GM12874 (cell line): Measurements from ENCODE around the gene ADARB2.

Experiments used
- TF ChIP-seq, protein P1 (sequence below): IDR thresholded peaks from 2 replicates; pipeline ENCODE4 v1.5.1; 2011; ENCODE audit warnings: low read depth, mild to moderate bottlenecking, control low read depth, low read length, moderate library complexity; ENCODE audit not compliant: insufficient read depth

The ADARB2 gene

DNA sequence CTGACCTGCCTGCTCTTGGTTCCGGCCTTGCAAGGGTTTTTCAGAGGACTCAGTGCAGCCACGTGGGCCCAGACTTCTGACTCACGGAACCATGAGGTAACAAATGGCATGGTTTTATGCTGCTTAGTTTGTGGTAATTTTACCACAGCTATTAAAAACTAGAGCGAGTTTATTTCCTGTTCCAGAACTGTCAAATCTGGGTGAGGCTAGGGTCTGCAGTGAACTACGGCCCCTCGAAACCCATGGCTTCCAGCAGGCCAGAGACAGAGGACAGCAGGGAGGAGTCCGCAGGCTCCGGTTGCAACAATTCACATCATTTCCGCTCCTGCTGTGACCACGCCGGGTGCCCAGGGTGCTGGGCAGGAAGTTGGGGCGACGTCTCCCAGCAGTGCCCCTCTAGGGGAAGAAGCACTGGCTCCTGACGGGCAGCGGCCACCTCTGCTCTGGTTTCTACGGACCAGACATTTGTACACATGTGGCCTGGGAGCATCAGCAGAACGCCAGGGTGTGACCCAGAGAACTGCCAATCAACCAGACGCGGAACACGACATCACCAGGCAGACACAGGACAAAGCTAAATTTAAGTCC, 74.8 kb downstream of the ADARB2 start:
- TF ChIP-seq, protein P1, sequence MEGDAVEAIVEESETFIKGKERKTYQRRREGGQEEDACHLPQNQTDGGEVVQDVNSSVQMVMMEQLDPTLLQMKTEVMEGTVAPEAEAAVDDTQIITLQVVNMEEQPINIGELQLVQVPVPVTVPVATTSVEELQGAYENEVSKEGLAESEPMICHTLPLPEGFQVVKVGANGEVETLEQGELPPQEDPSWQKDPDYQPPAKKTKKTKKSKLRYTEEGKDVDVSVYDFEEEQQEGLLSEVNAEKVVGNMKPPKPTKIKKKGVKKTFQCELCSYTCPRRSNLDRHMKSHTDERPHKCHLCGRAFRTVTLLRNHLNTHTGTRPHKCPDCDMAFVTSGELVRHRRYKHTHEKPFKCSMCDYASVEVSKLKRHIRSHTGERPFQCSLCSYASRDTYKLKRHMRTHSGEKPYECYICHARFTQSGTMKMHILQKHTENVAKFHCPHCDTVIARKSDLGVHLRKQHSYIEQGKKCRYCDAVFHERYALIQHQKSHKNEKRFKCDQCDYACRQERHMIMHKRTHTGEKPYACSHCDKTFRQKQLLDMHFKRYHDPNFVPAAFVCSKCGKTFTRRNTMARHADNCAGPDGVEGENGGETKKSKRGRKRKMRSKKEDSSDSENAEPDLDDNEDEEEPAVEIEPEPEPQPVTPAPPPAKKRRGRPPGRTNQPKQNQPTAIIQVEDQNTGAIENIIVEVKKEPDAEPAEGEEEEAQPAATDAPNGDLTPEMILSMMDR, result no peak

DNA sequence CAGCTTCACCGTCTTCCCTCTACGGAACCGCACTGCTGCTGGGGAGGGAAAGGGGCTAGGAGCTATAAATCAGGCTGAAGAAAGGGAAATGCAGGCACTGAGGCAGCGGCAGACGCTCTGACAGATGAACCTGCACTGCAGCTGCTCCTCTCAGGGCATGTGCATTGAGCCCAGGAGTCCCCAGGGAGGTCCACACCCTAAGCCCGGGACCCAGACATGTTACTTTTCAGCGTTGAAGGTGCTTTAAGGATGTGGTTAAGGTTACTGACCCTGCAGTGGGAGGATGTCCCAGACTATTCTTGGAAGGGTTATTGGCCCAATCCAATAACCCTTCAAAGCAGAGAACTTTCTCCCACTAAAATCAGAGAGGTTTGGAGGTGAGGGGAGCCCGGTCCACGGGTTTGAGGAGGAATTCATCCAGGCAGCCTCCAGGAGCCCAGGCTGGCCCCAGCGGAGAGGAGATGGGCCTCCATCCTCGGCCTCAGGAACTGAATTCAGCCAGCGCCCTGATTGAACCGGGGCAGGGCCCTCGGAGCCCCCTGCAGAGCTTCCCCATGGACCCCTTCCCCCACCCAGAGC, 75.4 kb downstream of the ADARB2 start:
- TF ChIP-seq, protein P1, result no peak

DNA sequence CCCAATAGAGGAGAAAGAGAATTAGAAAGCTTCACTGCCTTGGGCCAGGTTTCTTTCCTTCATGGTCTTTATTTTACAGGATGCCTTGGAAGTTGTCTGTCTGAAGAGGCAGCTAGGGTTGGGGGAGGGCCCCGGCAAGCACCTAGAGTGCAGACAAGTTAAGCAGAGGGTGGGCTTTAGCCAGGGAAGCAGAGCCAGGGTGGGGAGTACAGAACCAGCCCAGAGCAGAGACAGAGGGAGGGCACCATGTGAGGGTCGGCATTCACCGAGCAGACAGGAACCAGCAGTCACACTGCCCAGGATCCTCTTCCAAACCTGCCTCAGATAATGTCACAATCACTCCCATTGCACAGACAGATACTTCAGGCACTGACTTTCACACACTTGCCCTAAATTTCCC, 75.9 kb downstream of the ADARB2 start:
- TF ChIP-seq, protein P1, result no peak

DNA sequence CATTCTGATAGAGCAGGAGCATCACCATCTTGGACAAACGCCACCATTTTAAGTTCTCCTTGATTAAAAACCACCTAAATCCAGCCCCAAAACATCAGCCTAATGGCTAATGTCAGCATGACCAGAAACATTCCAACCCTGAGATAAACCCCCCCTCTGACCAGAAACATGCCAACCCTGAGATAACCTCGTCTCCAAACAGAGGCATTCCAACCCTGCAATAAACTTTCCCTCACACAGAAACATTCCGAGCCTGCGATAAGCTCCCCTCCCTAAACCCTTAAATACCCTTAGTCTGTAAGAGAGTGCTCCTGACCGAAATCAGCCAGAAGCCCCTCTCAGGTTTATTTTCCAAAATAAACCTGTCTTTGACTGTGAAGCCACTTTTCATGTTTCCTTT, 76.5 kb downstream of the ADARB2 start:
- TF ChIP-seq, protein P1, result no peak

DNA sequence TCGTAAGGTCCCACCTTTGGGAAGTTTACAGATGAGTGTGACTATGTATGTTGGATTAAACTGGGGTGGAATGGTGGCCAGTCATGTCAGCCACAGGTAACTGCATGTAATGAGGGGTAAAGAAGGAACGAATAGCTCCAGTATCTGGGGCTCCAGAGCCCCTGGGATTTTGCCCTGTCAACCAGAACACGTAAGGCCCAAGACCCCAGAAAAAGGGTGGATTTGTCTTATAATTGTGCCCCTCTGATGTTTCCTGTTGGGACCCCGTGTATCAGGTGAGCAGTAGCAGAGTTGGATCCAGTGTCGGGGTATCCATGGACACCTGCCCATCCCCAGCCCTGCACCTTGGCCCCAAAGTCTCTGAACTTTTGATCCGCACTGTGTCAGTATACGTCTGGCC, 76.9 kb downstream of the ADARB2 start:
- TF ChIP-seq, protein P1, result no peak

DNA sequence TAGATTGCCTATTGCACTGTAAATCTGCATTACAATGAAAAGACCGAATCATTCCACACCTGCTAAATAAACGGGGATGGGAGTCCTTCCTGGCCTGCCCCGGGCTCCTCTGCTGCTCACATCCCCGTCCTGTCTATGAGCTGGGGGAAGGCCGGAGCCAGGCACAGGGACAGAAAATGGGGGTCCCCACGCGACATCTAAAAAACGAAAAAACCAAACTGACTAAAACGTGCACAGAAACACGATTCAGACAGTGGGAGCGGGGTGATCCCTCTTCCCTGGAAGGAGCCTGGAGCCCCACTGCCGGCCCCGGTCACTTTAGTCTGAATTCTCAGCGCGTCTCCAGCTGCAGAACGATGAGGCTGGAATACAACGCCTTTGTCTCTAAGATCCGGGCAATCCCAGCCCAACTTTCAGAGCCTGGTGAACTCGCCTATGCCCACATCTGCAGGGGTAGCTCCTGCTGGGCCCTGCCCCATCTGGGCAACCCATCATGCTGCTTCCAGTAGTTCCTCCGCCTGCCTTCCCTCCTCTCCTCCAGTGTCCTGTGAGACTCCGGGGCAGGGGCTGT, 78.0 kb downstream of the ADARB2 start:
- TF ChIP-seq, protein P1, result no peak

DNA sequence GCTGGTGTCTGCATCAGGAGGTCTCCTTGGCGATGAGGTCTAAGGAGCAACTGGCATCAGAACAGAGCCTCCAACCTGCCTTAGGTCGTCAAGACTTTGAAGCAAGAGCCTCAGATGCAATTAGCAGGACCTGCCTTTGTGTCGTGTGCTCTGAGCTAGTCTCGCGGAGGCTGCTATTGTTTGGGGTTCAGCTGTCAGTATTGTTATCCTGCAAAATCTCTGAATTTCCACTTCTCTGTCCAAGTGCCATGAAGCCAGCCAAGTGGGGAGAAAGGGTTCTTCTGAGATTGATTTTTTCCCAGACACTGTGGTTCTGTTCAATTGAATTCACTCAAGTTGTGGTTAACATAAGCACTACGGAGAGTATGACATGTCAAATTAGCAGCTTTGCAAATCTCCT, 78.7 kb downstream of the ADARB2 start:
- TF ChIP-seq, protein P1, result no peak
